Activated gamma-delta T cell treated with anti-CD3 and anti-CD28 coated beads, Interleukin-2, amount 50 U/mL, for 16 hours (primary cell): ENCODE data around the gene SORL1.

Source experiments
- DNase-seq: peaks from one replicate; pipeline ENCODE4 v3.0.0-alpha.2; 2020; ENCODE audit warnings: low read depth

SORL1 gene

GRCh38 chr11:121474680-121475079, 22.6 kb downstream of the SORL1 start:
- DNase-seq, result no peak

- DNase-seq, result no peak
These were observed 24.4 kb downstream of the SORL1 start for GRCh38 chr11:121476379-121477032.

GRCh38 chr11:121478226-121478894, 26.2 kb downstream of the SORL1 start:
- no peak for DNase-seq

GRCh38 chr11:121478895-121479697, 27.0 kb downstream of the SORL1 start:
- DNase-seq, result no peak

GRCh38 chr11:121479698-121480238, 27.7 kb downstream of the SORL1 start:
- DNase-seq, result no peak

GRCh38 chr11:121481484-121482230, 29.5 kb downstream of the SORL1 start:
- DNase-seq, result peak; percentile 29

GRCh38 chr11:121482231-121483129, 30.4 kb downstream of the SORL1 start:
- peak; percentile 54 for DNase-seq

- no peak for DNase-seq
These were observed 31.8 kb downstream of the SORL1 start for GRCh38 chr11:121483805-121484480.

- DNase-seq, result no peak
These were observed 33.1 kb downstream of the SORL1 start for GRCh38 chr11:121485216-121485615.

GRCh38 chr11:121486054-121486453, 33.9 kb downstream of the SORL1 start:
- DNase-seq, result no peak

- no peak for DNase-seq
These were observed 35.1 kb downstream of the SORL1 start for GRCh38 chr11:121487191-121487590.

GRCh38 chr11:121488170-121488569, 36.1 kb downstream of the SORL1 start:
- no peak for DNase-seq

GRCh38 chr11:121488641-121489040, 36.5 kb downstream of the SORL1 start:
- DNase-seq, result no peak

GRCh38 chr11:121489823-121490222, 37.7 kb downstream of the SORL1 start:
- DNase-seq, result no peak

- DNase-seq, result no peak
These were observed 42.4 kb downstream of the SORL1 start for GRCh38 chr11:121494355-121495099.

GRCh38 chr11:121497176-121497998, 45.3 kb downstream of the SORL1 start:
- DNase-seq, result no peak

GRCh38 chr11:121499405-121499804, 47.3 kb downstream of the SORL1 start:
- DNase-seq, result no peak

- DNase-seq, result no peak
These were observed 48.2 kb downstream of the SORL1 start for GRCh38 chr11:121500275-121500674.

GRCh38 chr11:121500717-121501116, 48.6 kb downstream of the SORL1 start:
- no peak for DNase-seq
